Right lobe of liver (tissue), 4 donors: ENCODE measurements around the gene PHIP.

Experiments
- CTCF ChIP-seq, 4 donors: fragments of 200-600 bp in 3 of 4; fragments of 450-650 bp in 1 of 4; IDR thresholded peaks; one replicate each; pipeline versions ENCODE4 v1.5.1 to v1.8.0; 2016 to 2022; ENCODE audit warnings: antibody characterized with exemption in 4 of 4, mild to moderate bottlenecking in 2 of 4
- POLR2A ChIP-seq: fragments of 450-650 bp; IDR thresholded peaks from one replicate; pipeline ENCODE4 v1.6.1; 2017; ENCODE audit warnings: antibody characterized with exemption, mild to moderate bottlenecking
- donor health status: DM: no; HTN: no; CAD: no.
- donor health status: DM: no; HTN: no; CAD: no.
- donor health status: DM: no; HTN: yes; CAD: no.

DNA sequence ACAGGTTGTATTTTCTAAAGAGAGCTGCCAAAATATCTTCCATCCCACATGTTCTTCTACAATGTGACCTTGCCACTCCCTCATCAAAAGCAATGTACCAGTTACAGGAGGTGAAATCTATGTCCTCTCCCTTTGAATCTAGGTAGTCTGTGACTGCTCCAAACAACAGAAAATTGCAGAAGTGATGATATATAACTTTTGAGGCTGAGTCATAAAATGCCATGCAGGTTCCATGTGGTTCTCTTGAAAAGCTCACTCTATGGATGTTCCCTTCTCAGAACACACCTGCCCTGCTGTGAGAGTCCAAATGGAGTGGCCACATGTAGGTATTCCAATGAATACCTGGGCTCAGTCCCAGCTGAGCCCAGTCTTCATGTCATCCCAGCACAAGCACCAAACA lies 16.9 kb upstream of the PHIP start:
- TF ChIP-seq CTCF (IDR thresholded peaks at IDR 0.05) (no peak), POLR2A (no peak)
